Hepatocyte (in vitro differentiated cells): Measurements from ENCODE around the gene MRPL32. TPM values are rescaled to one million over a fixed set of nuclear protein-coding genes. Genes with fewer than 3 reads are reported as not detected.

ENCODE experiments used
- DNase-seq: peaks from one replicate; pipeline ENCODE4 v3.0.0-alpha.2; 2016; ENCODE audit warnings: low spot score
- H2AFZ ChIP-seq: fragments of 200-600 bp; sonication (generic); 2 replicates; pipeline ENCODE4 v1.6.0; 2016; ENCODE audit warnings: antibody characterized with exemption, mild to moderate bottlenecking
- H3K27ac ChIP-seq: fragments of 200-600 bp; sonication (generic); 2 replicates; pipeline ENCODE4 v1.5.1; 2016; ENCODE audit warnings: mild to moderate bottlenecking
- H3K27me3 ChIP-seq: fragments of 200-600 bp; sonication (generic); 2 replicates; pipeline ENCODE4 v1.6.1; 2016
- H3K36me3 ChIP-seq: fragments of 200-600 bp; sonication (generic); replicated peaks from 2 replicates; pipeline ENCODE4 v1.5.1; 2016; ENCODE audit warnings: low read depth; ENCODE audit not compliant: insufficient read depth
- H3K4me1 ChIP-seq: fragments of 200-600 bp; sonication (generic); 2 replicates; pipeline ENCODE4 v1.5.1; 2016; ENCODE audit warnings: mild to moderate bottlenecking, moderate library complexity; ENCODE audit not compliant: insufficient read depth
- H3K4me2 ChIP-seq: fragments of 200-600 bp; sonication (generic); 2 replicates; pipeline ENCODE4 v1.6.0; 2016
- H3K4me3 ChIP-seq: fragments of 200-600 bp; sonication (generic); 2 replicates; pipeline ENCODE4 v1.5.1; 2016; ENCODE audit warnings: mild to moderate bottlenecking
- H3K79me2 ChIP-seq: fragments of 200-600 bp; sonication (generic); 2 replicates; pipeline ENCODE4 v1.6.0; 2017; ENCODE audit warnings: mild to moderate bottlenecking
- H3K9me2 ChIP-seq: fragments of 200-600 bp; sonication (generic); replicated peaks from 2 replicates; pipeline ENCODE4 v1.6.0; 2017; ENCODE audit warnings: mild to moderate bottlenecking; ENCODE audit not compliant: insufficient read depth
- H3K9me3 ChIP-seq: fragments of 200-600 bp; sonication (generic); 2 replicates; pipeline ENCODE4 v1.5.1; 2016; ENCODE audit warnings: low read depth, mild to moderate bottlenecking
- H4K20me1 ChIP-seq: fragments of 200-600 bp; sonication (generic); 2 replicates; pipeline ENCODE4 v1.6.0; 2016; ENCODE audit warnings: mild to moderate bottlenecking; ENCODE audit not compliant: insufficient read depth, poor library complexity, severe bottlenecking
- CTCF ChIP-seq: fragments of 200-600 bp; sonication (generic); IDR thresholded peaks from 2 replicates; pipeline ENCODE4 v1.5.1; 2016; ENCODE audit warnings: antibody characterized with exemption, mild to moderate bottlenecking; ENCODE audit not compliant: poor library complexity
- EZH2 ChIP-seq: fragments of 200-600 bp; sonication (generic); IDR thresholded peaks from 2 replicates; pipeline ENCODE4 v1.6.1; 2016; ENCODE audit warnings: antibody characterized with exemption, mild to moderate bottlenecking, borderline replicate concordance
- EZH2phosphoT487 ChIP-seq: fragments of 200-600 bp; sonication (generic); IDR thresholded peaks from one replicate; pipeline ENCODE4 v1.6.1; 2018; ENCODE audit warnings: antibody characterized with exemption, mild to moderate bottlenecking, low read depth, moderate library complexity; ENCODE audit not compliant: unreplicated experiment, severe bottlenecking
- WGBS: methylation state at CpG from one replicate; pipeline ENCODE4 v1.1.6; 2016; ENCODE audit warnings: low lambda C conversion rate; ENCODE audit errors: missing lambda C conversion rate; 5-methylcytosine and 5-hydroxymethylcytosine counted together
- polyA plus RNA-seq: library from polyadenylated mRNA; unstranded; fragments of >200 nt; fragmentation: Nextera tagmentation; extraction: Ambion mirVana; gene quantifications from 2 replicates; pipeline ENCODE4 v1.2.1, GENCODE V29; 2016
- total RNA-seq: library from RNA; depleted of rRNA; stranded (reverse); fragments of >200 nt; gene quantifications from 2 replicates; pipeline ENCODE4 v1.2.3, GENCODE V29; 2014

MRPL32 gene
- total and polyA plus RNA-seq, 2 experiments from 2014 or later = 59.9 to 67.4 TPM

GRCh38 chr7:42914421-42915045 is 17.6 kb upstream of the MRPL32 start:
- H3K4me2 ChIP-seq = no peak overlapping the region
- no peaks in the 10 kb centered on the region for H4K20me1 ChIP-seq
- H3K4me1 ChIP-seq = peaks cover 12% of the 10 kb centered on the region
- H3K79me2 ChIP-seq = peaks cover 18% of the 10 kb centered on the region
- H3K9me3 ChIP-seq = no peaks in the 10 kb centered on the region
- no peaks in the 10 kb centered on the region for H3K36me3 ChIP-seq
- H3K27me3 ChIP-seq = no peaks in the 10 kb centered on the region
- DNase-seq = peak; percentile 19
- 53% methylated on average over 5 of the region's 5 CpGs for WGBS
- peak overlapping the region; percentile 63 for H3K27ac ChIP-seq
- H3K9me2 ChIP-seq = no peaks in the 10 kb centered on the region
- TF ChIP-seq CTCF (no peak), EZH2 (no peak), EZH2phosphoT487 (no peak)
- H2AFZ ChIP-seq = no peak overlapping the region
- H3K4me3 ChIP-seq = no peak overlapping the region

GRCh38 chr7:42915356-42915755 is 16.8 kb upstream of the MRPL32 start:
- H3K4me3 ChIP-seq = no peak overlapping the region
- no peak overlapping the region for H2AFZ ChIP-seq
- no peaks in the 10 kb centered on the region for H3K9me3 ChIP-seq
- H3K9me2 ChIP-seq = no peaks in the 10 kb centered on the region
- peaks cover 12% of the 10 kb centered on the region for H3K4me1 ChIP-seq
- no peaks in the 10 kb centered on the region for H3K36me3 ChIP-seq
- H3K4me2 ChIP-seq = no peak overlapping the region
- no peak for DNase-seq
- TF ChIP-seq EZH2 = no peak
- no peak for TF ChIP-seq CTCF
- TF ChIP-seq EZH2phosphoT487 = no peak
- H4K20me1 ChIP-seq = no peaks in the 10 kb centered on the region
- WGBS = 65% methylated on average over 1 of the region's 1 CpG
- peaks cover 11% of the 10 kb centered on the region for H3K79me2 ChIP-seq
- H3K27me3 ChIP-seq = no peaks in the 10 kb centered on the region
- H3K27ac ChIP-seq = peak overlapping the region; percentile 52

- peaks cover under 1% of the 10 kb centered on the region for H4K20me1 ChIP-seq
- no peak for DNase-seq
- H3K79me2 ChIP-seq = peaks cover 18% of the 10 kb centered on the region
- H3K9me3 ChIP-seq = no peaks in the 10 kb centered on the region
- TF ChIP-seq EZH2 = no peak
- no peak for TF ChIP-seq CTCF
- TF ChIP-seq EZH2phosphoT487 = no peak
- H2AFZ ChIP-seq = no peak overlapping the region
- H3K36me3 ChIP-seq = peaks cover 10% of the 10 kb centered on the region
- no peaks in the 10 kb centered on the region for H3K27me3 ChIP-seq
- 95% methylated on average over 3 of the region's 3 CpGs for WGBS
- H3K9me2 ChIP-seq = no peaks in the 10 kb centered on the region
- no peak overlapping the region for H3K4me3 ChIP-seq
- no peak overlapping the region for H3K4me2 ChIP-seq
- no peaks in the 10 kb centered on the region for H3K4me1 ChIP-seq
- H3K27ac ChIP-seq = no peak overlapping the region
Measured at GRCh38 chr7:42922017-42922753, 10.0 kb upstream of the MRPL32 start.
